Muscle of back (tissue), 13 donors: Measurements from ENCODE around the gene RHOBTB1. TPM values are rescaled to one million over a fixed set of nuclear protein-coding genes. Genes with fewer than 3 reads are reported as not detected.
A peak's percentile ranks its signal among the peaks of the same experiment; 100 is the strongest.
"Not testable (repeated sequence)": the region's sequence is repeated elsewhere in the genome, so short reads cannot be mapped to it uniquely, and the experiment has no call there.

Experiments
- DNase-seq, 3 donors: peaks; one replicate each; pipeline versions ENCODE4 v3.0.0 to v3.0.0-alpha.2; 2013
- long read RNA-seq, 9 donors: transcript quantifications; one replicate each; lab custom pipeline, GENCODE V29; 2026
- polyA plus RNA-seq, 10 donors: library from polyadenylated mRNA; unstranded; fragments of 120-200 nt; gene quantifications; one replicate each; pipeline ENCODE4 v1.2.1, GENCODE V29; 2013; ENCODE audit not compliant: insufficient read length in 10 of 10

RHOBTB1 gene
- polyA plus RNA-seq, result 10 to 100 TPM; 19.1 to 32.9 (median 24.5) TPM
- long read RNA-seq, donor 1, partial matches to known transcripts, result 0 of 1 reads
- long read RNA-seq, donor 1, other reads (novel, unspliced or antisense), result 0 of 1 reads
- long read RNA-seq, donor 2, result 0 reads
- long read RNA-seq, donor 3, result 0 reads
- long read RNA-seq, donor 4, full-length matches to known transcripts, result 3 of 3 reads
- long read RNA-seq, donor 4, partial matches to known transcripts, result 0 of 3 reads
- long read RNA-seq, donor 4, other reads (novel, unspliced or antisense), result 0 of 3 reads
- long read RNA-seq, donor 5, full-length matches to known transcripts, result 1 of 1 reads
- long read RNA-seq, donor 5, partial matches to known transcripts, result 0 of 1 reads
- long read RNA-seq, donor 5, other reads (novel, unspliced or antisense), result 0 of 1 reads
- long read RNA-seq, donor 6, full-length matches to known transcripts, result 1 of 1 reads
- long read RNA-seq, donor 6, partial matches to known transcripts, result 0 of 1 reads
- long read RNA-seq, donor 6, other reads (novel, unspliced or antisense), result 0 of 1 reads
- long read RNA-seq, donor 7, result 0 reads
- long read RNA-seq, donor 8, result 0 reads
- long read RNA-seq, donor 9, result 0 reads

- peak; percentile 88 to 95 (median 89) for DNase-seq
Observed at GRCh38 chr10:60944058-60944909, at the start of gene RHOBTB1. RHOBTB1 (minus strand) TSS chr10:60944185; CDS start chr10:60911542, 32,643 bp downstream.

GRCh38 chr10:60992636-60993035, 48.7 kb upstream of the RHOBTB1 start:
- no peak for DNase-seq

GRCh38 chr10:60990663-60991062, 46.7 kb upstream of the RHOBTB1 start:
- no peak for DNase-seq

GRCh38 chr10:60989400-60989876, 45.5 kb upstream of the RHOBTB1 start:
- no peak for DNase-seq

GRCh38 chr10:60986791-60987190, 42.8 kb upstream of the RHOBTB1 start:
- DNase-seq, result no peak

GRCh38 chr10:60985951-60986350, 42.0 kb upstream of the RHOBTB1 start:
- DNase-seq, result no peak

GRCh38 chr10:60980997-60981396, 37.0 kb upstream of the RHOBTB1 start:
- no peak for DNase-seq

GRCh38 chr10:60979667-60980104, 35.7 kb upstream of the RHOBTB1 start:
- DNase-seq, result no peak

- DNase-seq, result no peak
Observed at GRCh38 chr10:60978287-60979115, 34.5 kb upstream of the RHOBTB1 start.

GRCh38 chr10:60977161-60978122, 33.5 kb upstream of the RHOBTB1 start:
- DNase-seq, result no peak

- DNase-seq, result no peak
Observed at GRCh38 chr10:60976687-60977086, 32.7 kb upstream of the RHOBTB1 start.

GRCh38 chr10:60975716-60976115, 31.7 kb upstream of the RHOBTB1 start:
- peak in 1 of 3 donors; percentile 54 for DNase-seq

GRCh38 chr10:60974463-60975149, 30.6 kb upstream of the RHOBTB1 start:
- no peak for DNase-seq

GRCh38 chr10:60973086-60973485, 29.1 kb upstream of the RHOBTB1 start:
- no peak for DNase-seq

GRCh38 chr10:60972181-60972580, 28.2 kb upstream of the RHOBTB1 start:
- not testable (repeated sequence) for DNase-seq

GRCh38 chr10:60970526-60970925, 26.5 kb upstream of the RHOBTB1 start:
- no peak for DNase-seq

GRCh38 chr10:60968504-60968903, 24.5 kb upstream of the RHOBTB1 start:
- no peak for DNase-seq

GRCh38 chr10:60967854-60968484, 24.0 kb upstream of the RHOBTB1 start:
- no peak for DNase-seq

GRCh38 chr10:60967260-60967659, 23.3 kb upstream of the RHOBTB1 start:
- DNase-seq, result no peak
